Lung (tissue), 12 donors: ENCODE data around the gene BRD9. TPM values are rescaled to one million over a fixed set of nuclear protein-coding genes. Genes with fewer than 3 reads are reported as not detected.

Experiments
- ATAC-seq: fragments of 200-7000 bp; cut with Tn5 transposase; one replicate; pipeline ENCODE4 v1.9.1; 2020; ENCODE audit warnings: moderate number of reproducible peaks; ENCODE audit not compliant: insufficient read depth, low FRiP score
- DNase-seq, 3 donors: peaks; one replicate each; pipeline ENCODE4 v3.0.0-alpha.2; 2013 to 2017
- H3K27ac ChIP-seq, 2 donors: one replicate each; pipeline ENCODE4 v1.5.1; 2013; ENCODE audit warnings: mild to moderate bottlenecking in 2 of 2, moderate library complexity in 2 of 2, control low read depth in 1 of 2, inconsistent platforms in 1 of 2, low read depth in 1 of 2, low read length in 1 of 2
- H3K27me3 ChIP-seq, 3 donors: one replicate each; pipeline ENCODE4 v1.5.1; 2013; ENCODE audit warnings: low read length in 2 of 3; ENCODE audit not compliant: control insufficient read depth in 3 of 3, insufficient read depth in 3 of 3
- H3K36me3 ChIP-seq, 4 donors: one replicate each; pipeline ENCODE4 v1.5.1; 2013; ENCODE audit warnings: low read length in 4 of 4, mild to moderate bottlenecking in 1 of 4, moderate library complexity in 1 of 4; ENCODE audit not compliant: control insufficient read depth in 4 of 4, insufficient read depth in 4 of 4
- H3K4me1 ChIP-seq, 5 donors: one replicate each; pipeline ENCODE4 v1.5.1; 2013; ENCODE audit warnings: low read length in 5 of 5, mild to moderate bottlenecking in 2 of 5, moderate library complexity in 1 of 5; ENCODE audit not compliant: control insufficient read depth in 5 of 5, insufficient read depth in 5 of 5
- H3K4me3 ChIP-seq: one replicate; pipeline ENCODE4 v1.5.1; 2013; ENCODE audit warnings: mild to moderate bottlenecking, control low read depth, moderate library complexity
- H3K9ac ChIP-seq, 2 donors: one replicate each; pipeline ENCODE4 v1.5.1; 2013; ENCODE audit warnings: low read length in 2 of 2, control low read depth in 1 of 2; ENCODE audit not compliant: insufficient read depth in 1 of 2
- H3K9me3 ChIP-seq, 4 donors: one replicate each; pipeline ENCODE4 v1.5.1; 2013; ENCODE audit warnings: low read length in 3 of 4, mild to moderate bottlenecking in 1 of 4, moderate library complexity in 1 of 4; ENCODE audit not compliant: control insufficient read depth in 4 of 4, insufficient read depth in 3 of 4
- CTCF ChIP-seq: IDR thresholded peaks from 2 replicates; pipeline ENCODE4 v1.5.1; 2012; ENCODE audit warnings: mild to moderate bottlenecking; ENCODE audit errors: control extremely low read depth, extremely low read depth
- WGBS, 2 donors: extraction: QIAGEN DNeasy Blood & Tissue Kit; methylation state at CpG; one replicate each; pipeline ENCODE4 v1.1.7; 2013; 5-methylcytosine and 5-hydroxymethylcytosine counted together
- polyA plus RNA-seq, 2 donors: library from polyadenylated mRNA; stranded (reverse); fragments of 200-250 nt; gene quantifications; one replicate each; pipeline ENCODE4 v1.2.1, GENCODE V29; 2013
- total RNA-seq, 2 donors: library from RNA; depleted of rRNA in 1 of 2; stranded (reverse); fragments of >200 nt in 1 of 2; gene quantifications; one replicate each; pipeline ENCODE4 v1.2.1, GENCODE V29; 2014 to 2021
- donor health status: control.
- donor health status: control.
- donor health status: Bipolar disorder and iron deficiency.
- donor health status: healthy.
- donor health status: DM: yes; HTN: yes; CAD: no.

Gene BRD9
- total and polyA plus RNA-seq, 4 donors: 24.3 to 69.7 (median 37.3) TPM

GRCh38 chr5:862367-863243 lies 30.0 kb downstream of the BRD9 start:
- no peak overlapping the region for H3K4me3 ChIP-seq
- no peak for DNase-seq
- no peak for TF ChIP-seq CTCF
- WGBS, 2 donors: 86 to 90% methylated on average over 25 of the region's 25 CpGs
- no peaks in the 10 kb centered on the region for H3K27me3 ChIP-seq
- peaks cover 0 to 6% (median 0%) of the 10 kb centered on the region in 5 donors for H3K4me1 ChIP-seq
- peaks cover 0 to 3% (median 0%) of the 10 kb centered on the region in 4 donors for H3K9me3 ChIP-seq
- H3K36me3 ChIP-seq: peaks cover 10 to 43% (median 26%) of the 10 kb centered on the region in 4 donors
- H3K27ac ChIP-seq: no peak overlapping the region
- no peak overlapping the region for H3K9ac ChIP-seq
- no peak for ATAC-seq

- no peak for ATAC-seq
- Histone ChIP-seq H3K27me3 (no peaks in the 10 kb centered on the region), H3K36me3 (peaks cover 5 to 36% (median 18%) of the 10 kb centered on the region in 4 donors), H3K9ac (no peak overlapping the region), H3K4me3 (no peak overlapping the region), H3K9me3 (no peaks in the 10 kb centered on the region), H3K4me1 (peaks cover 0 to 6% (median 0%) of the 10 kb centered on the region in 5 donors), H3K27ac (no peak overlapping the region)
- DNase-seq: no peak
- 83 to 86% methylated on average over 22 of the region's 22 CpGs for WGBS, 2 donors
- TF ChIP-seq CTCF: no peak
Observed at GRCh38 chr5:861442-862366, 30.9 kb downstream of the BRD9 start.

- peaks cover 2 to 31% (median 11%) of the 10 kb centered on the region in 4 donors for H3K36me3 ChIP-seq
- H3K9me3 ChIP-seq: no peaks in the 10 kb centered on the region
- no peak overlapping the region for H3K9ac ChIP-seq
- H3K4me3 ChIP-seq: no peak overlapping the region
- peaks cover 0 to 6% (median 0%) of the 10 kb centered on the region in 5 donors for H3K4me1 ChIP-seq
- ATAC-seq (no peak), DNase-seq (no peak)
- no peak overlapping the region for H3K27ac ChIP-seq
- H3K27me3 ChIP-seq: no peaks in the 10 kb centered on the region
- TF ChIP-seq CTCF: no peak
- 93 to 94% methylated on average over 15 of the region's 15 CpGs for WGBS, 2 donors
Observed at GRCh38 chr5:860506-861150, 32.0 kb downstream of the BRD9 start.
